Endothelial cell of umbilical vein (primary cell): Measurements from ENCODE around the gene GTF3C4. TPM values are rescaled to one million over a fixed set of nuclear protein-coding genes. Genes with fewer than 3 reads are reported as not detected.

Experiments used
- BruUV-seq: library from RNA; stranded (reverse); fragments of 400-500 nt; replicated peaks from 2 replicates; lab custom pipeline; 2021; lab: Mats Ljungman, UMichigan
- CTCF ChIA-PET: fragments of 300-600, 350-600 bp; sonication (Branson Sonifier 250); formaldehyde crosslinking; loops from one replicate; lab custom pipeline; 2021; ENCODE audit warnings: antibody characterized with exemption, inconsistent platforms; lab: Charles Lee
- POLR2A ChIA-PET: fragments of 300-600, 350-600 bp; sonication (Branson Sonifier 250); formaldehyde crosslinking; loops from one replicate; lab custom pipeline; 2021; ENCODE audit warnings: antibody characterized with exemption, inconsistent platforms; lab: Charles Lee
- DNase-seq: peaks from one replicate; pipeline ENCODE4 v3.0.0-alpha.2; 2011; ENCODE audit warnings: low read depth, low spot score
- FAIRE-seq: peaks from 2 replicates; lab custom pipeline; 2011; peaks lifted over from hg19 to GRCh38; lab: Jason Lieb, UNC
- H2AFZ ChIP-seq: 2 replicates; pipeline ENCODE4 v1.6.0; 2012; ENCODE audit warnings: low read depth, low read length, control low read depth, inconsistent platforms
- H3K27ac ChIP-seq: 2 replicates; pipeline ENCODE4 v1.5.1; 2011; ENCODE audit warnings: low read depth, mild to moderate bottlenecking, control low read depth, low read length, moderate library complexity; ENCODE audit not compliant: insufficient read depth
- H3K27me3 ChIP-seq, 2 experiments: 2 replicates each; pipeline versions ENCODE4 v1.6.0 to v1.6.1; 2011; ENCODE audit warnings: low read length in 2 of 2, mixed read lengths in 1 of 2; ENCODE audit not compliant: control insufficient read depth in 2 of 2, insufficient read depth in 2 of 2
- H3K36me3 ChIP-seq, 2 experiments: 2 replicates in 1 of 2; 3 replicates in 1 of 2; pipeline ENCODE4 v1.5.1; 2011; ENCODE audit warnings: low read length in 2 of 2, mild to moderate bottlenecking in 1 of 2, moderate library complexity in 1 of 2; ENCODE audit not compliant: control insufficient read depth in 2 of 2, insufficient read depth in 2 of 2; ENCODE audit errors: extremely low read depth in 1 of 2
- H3K4me1 ChIP-seq: 3 replicates; pipeline ENCODE4 v1.5.1; 2011; ENCODE audit warnings: mild to moderate bottlenecking, low read length; ENCODE audit not compliant: control insufficient read depth, insufficient read depth; ENCODE audit errors: extremely low read depth
- H3K4me2 ChIP-seq: 2 replicates; pipeline ENCODE4 v1.6.1; 2011; ENCODE audit warnings: low read length, control low read depth, mixed read lengths; ENCODE audit not compliant: insufficient read depth
- H3K4me3 ChIP-seq, 3 experiments: fragments of 200-600 bp in 1 of 3; sonication (generic), shearing (Covaris generic) in 1 of 3; replicated peaks in 1 of 3; 2 replicates each; pipeline ENCODE4 v1.5.1; 2011 to 2016; ENCODE audit warnings: control low read depth in 3 of 3, low read length in 3 of 3, mild to moderate bottlenecking in 2 of 3, inconsistent platforms in 1 of 3, low read depth in 1 of 3, moderate library complexity in 1 of 3; ENCODE audit not compliant: insufficient read depth in 1 of 3
- H3K79me2 ChIP-seq: 2 replicates; pipeline ENCODE4 v1.6.0; 2012; ENCODE audit warnings: low read length, inconsistent platforms; ENCODE audit not compliant: control insufficient read depth, insufficient read depth
- H3K9ac ChIP-seq: replicated peaks from 2 replicates; pipeline ENCODE3; 2011; ENCODE audit warnings: low read length, control low read depth; ENCODE audit not compliant: insufficient read depth; ENCODE audit errors: extremely low read depth
- H3K9me1 ChIP-seq: replicated peaks from 3 replicates; pipeline ENCODE4 v1.6.0; 2011; ENCODE audit warnings: mild to moderate bottlenecking, low read length; ENCODE audit not compliant: control insufficient read depth, insufficient read depth; ENCODE audit errors: extremely low read depth
- H3K9me3 ChIP-seq: replicated peaks from 2 replicates; pipeline ENCODE4 v1.5.1; 2012; ENCODE audit warnings: low read length, inconsistent platforms; ENCODE audit not compliant: control insufficient read depth, insufficient read depth
- H4K20me1 ChIP-seq: replicated peaks from 2 replicates; pipeline ENCODE3; 2011; ENCODE audit warnings: mild to moderate bottlenecking, low read length; ENCODE audit not compliant: control insufficient read depth, insufficient read depth; ENCODE audit errors: extremely low read depth
- EZH2 ChIP-seq: IDR thresholded peaks from 2 replicates; pipeline ENCODE4 v1.6.1; 2012; ENCODE audit warnings: borderline replicate concordance, low read depth, mild to moderate bottlenecking, moderate library complexity, low read length, inconsistent platforms; ENCODE audit not compliant: severe bottlenecking
- FOS ChIP-seq: IDR thresholded peaks from 2 replicates; pipeline ENCODE4 v1.6.1; 2011; ENCODE audit warnings: mild to moderate bottlenecking, low read length, moderate library complexity, borderline replicate concordance; ENCODE audit not compliant: insufficient read depth
- GATA2 ChIP-seq: IDR thresholded peaks from 2 replicates; pipeline ENCODE4 v1.7.0; 2011; ENCODE audit warnings: low read depth, mild to moderate bottlenecking, moderate library complexity, mixed read lengths, low read length; ENCODE audit not compliant: insufficient read length, insufficient read depth
- JUN ChIP-seq: IDR thresholded peaks from 2 replicates; pipeline ENCODE4 v1.6.1; 2011; ENCODE audit warnings: borderline replicate concordance, low read depth; ENCODE audit not compliant: insufficient read length, insufficient read depth
- MYC ChIP-seq: IDR thresholded peaks from one replicate; pipeline ENCODE4 v1.6.1; 2011; ENCODE audit warnings: mild to moderate bottlenecking, low read depth, low read length
- POLR2A ChIP-seq: IDR thresholded peaks from 2 replicates; pipeline ENCODE4 v1.6.1; 2012; ENCODE audit warnings: low read depth, mild to moderate bottlenecking, control low read depth, low read length
- POLR2AphosphoS5 ChIP-seq: IDR thresholded peaks from 2 replicates; pipeline ENCODE4 v1.6.1; 2012; ENCODE audit warnings: low read depth, mild to moderate bottlenecking, control low read depth, low read length, moderate library complexity; ENCODE audit not compliant: insufficient read depth
- dilution Hi-C: fragments of 300-500 bp; cut with MboI; formaldehyde crosslinking; loops from one replicate; pipeline ENCODE4 v1.15.0; 2019; ENCODE audit warnings: low sequenced_read_pairs; ENCODE audit not compliant: extremely low pct_ligation_motif_present
- intact Hi-C: fragments of 100-400 bp; cut with micrococcal nuclease; formaldehyde crosslinking; loops from one replicate; pipeline ENCODE4 v1.10.0; 2022
- polyA plus RNA-seq, 4 experiments: library from polyadenylated mRNA; depleted of rRNA in 3 of 4; stranded (reverse) in 3 of 4; unstranded in 1 of 4; fragments of >200 nt; gene quantifications; 2 replicates each; pipeline versions ENCODE4 v1.2.1 to v1.2.3, GENCODE V29; 2011 to 2012; ENCODE audit warnings: missing spikeins in 1 of 4
- total RNA-seq: library from RNA; stranded (reverse); gene quantifications from 2 replicates; pipeline ENCODE4 v1.2.3, GENCODE V29; 2021
- TF ChIP-seq, protein P1 (sequence below), 2 donors: IDR thresholded peaks; 1 replicate in 1 of 2; 2 replicates in 1 of 2; pipeline ENCODE4 v1.5.1; 2011; ENCODE audit warnings: low read length in 2 of 2, mild to moderate bottlenecking in 2 of 2, moderate library complexity in 2 of 2, control low read depth in 1 of 2, inconsistent platforms in 1 of 2, low read depth in 1 of 2; ENCODE audit not compliant: insufficient read depth in 1 of 2; ENCODE audit errors: extremely low read depth in 1 of 2
- TF ChIP-seq, protein P2 (sequence below): IDR thresholded peaks from 2 replicates; pipeline ENCODE4 v1.6.1; 2011; ENCODE audit not compliant: insufficient read depth, insufficient read length

The GTF3C4 gene
- total and polyA plus RNA-seq, 2 donors (not counting 3 experiments of a cell fraction or from before 2014, with no cell fraction given), result 3.3 to 19.2 TPM

DNA sequence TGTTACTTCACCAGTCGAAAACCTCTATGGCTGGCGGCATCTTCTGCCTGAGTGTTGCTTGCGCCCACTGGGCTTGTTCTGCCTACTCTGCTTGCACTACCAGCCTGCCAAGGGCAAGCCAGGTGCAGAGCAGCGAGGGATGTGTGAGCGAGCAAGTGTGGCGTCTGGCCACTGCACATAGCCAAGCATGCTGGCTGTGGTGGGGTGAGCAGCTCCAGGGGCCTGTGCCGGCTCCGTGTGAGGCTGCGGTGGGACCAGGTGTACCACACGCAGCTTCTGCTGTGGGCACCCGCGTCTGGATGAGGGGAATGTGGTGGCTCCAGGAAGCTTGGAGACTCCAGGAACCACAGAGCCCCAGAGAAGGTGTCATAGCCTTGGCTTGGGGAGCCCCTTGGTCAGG lies 51.4 kb downstream of the GTF3C4 start:
- ChIA-PET POLR2A (no interaction called here), CTCF (interaction anchor here (0.6 kb wide), 1 partner anchor 277 kb away, joined by 4 read pairs; no protein-coding TSS in a partner anchor)
- no TSS peak for BruUV-seq
- dilution Hi-C loops (no loop called here), intact Hi-C loops (no loop called here)
- H3K4me2 ChIP-seq, result no peak overlapping the region
- no peak overlapping the region for H2AFZ ChIP-seq
- DNase-seq, result no peak
- H3K27ac ChIP-seq, result no peak overlapping the region
- H3K9me1 ChIP-seq, result no peaks in the 10 kb centered on the region
- no peak overlapping the region for H3K9ac ChIP-seq
- FAIRE-seq, result no peak
- no peaks in the 10 kb centered on the region for H3K9me3 ChIP-seq
- H3K27me3 ChIP-seq, result peaks cover 9% of the 10 kb centered on the region in 2 experiments
- TF ChIP-seq POLR2A (no peak), JUN (no peak), GATA2 (no peak), EZH2 (no peak), POLR2AphosphoS5 (no peak), FOS (no peak), MYC (no peak)
- TF ChIP-seq, protein P1, sequence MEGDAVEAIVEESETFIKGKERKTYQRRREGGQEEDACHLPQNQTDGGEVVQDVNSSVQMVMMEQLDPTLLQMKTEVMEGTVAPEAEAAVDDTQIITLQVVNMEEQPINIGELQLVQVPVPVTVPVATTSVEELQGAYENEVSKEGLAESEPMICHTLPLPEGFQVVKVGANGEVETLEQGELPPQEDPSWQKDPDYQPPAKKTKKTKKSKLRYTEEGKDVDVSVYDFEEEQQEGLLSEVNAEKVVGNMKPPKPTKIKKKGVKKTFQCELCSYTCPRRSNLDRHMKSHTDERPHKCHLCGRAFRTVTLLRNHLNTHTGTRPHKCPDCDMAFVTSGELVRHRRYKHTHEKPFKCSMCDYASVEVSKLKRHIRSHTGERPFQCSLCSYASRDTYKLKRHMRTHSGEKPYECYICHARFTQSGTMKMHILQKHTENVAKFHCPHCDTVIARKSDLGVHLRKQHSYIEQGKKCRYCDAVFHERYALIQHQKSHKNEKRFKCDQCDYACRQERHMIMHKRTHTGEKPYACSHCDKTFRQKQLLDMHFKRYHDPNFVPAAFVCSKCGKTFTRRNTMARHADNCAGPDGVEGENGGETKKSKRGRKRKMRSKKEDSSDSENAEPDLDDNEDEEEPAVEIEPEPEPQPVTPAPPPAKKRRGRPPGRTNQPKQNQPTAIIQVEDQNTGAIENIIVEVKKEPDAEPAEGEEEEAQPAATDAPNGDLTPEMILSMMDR (IDR thresholded peaks at IDR 0.05; ENCODE audit: extremely low read depth in 1 of 2, insufficient read depth in 1 of 2, low read depth in 1 of 2, low read length in 2 of 2), result no peak
- TF ChIP-seq, protein P2, sequence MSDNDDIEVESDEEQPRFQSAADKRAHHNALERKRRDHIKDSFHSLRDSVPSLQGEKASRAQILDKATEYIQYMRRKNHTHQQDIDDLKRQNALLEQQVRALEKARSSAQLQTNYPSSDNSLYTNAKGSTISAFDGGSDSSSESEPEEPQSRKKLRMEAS, result no peak
- H4K20me1 ChIP-seq, result no peaks in the 10 kb centered on the region
- no peaks in the 10 kb centered on the region for H3K4me1 ChIP-seq
- H3K4me3 ChIP-seq, result no peak overlapping the region
- no peaks in the 10 kb centered on the region for H3K36me3 ChIP-seq
- no peaks in the 10 kb centered on the region for H3K79me2 ChIP-seq
